ENCODE measurements around the gene EYA2.

- no peak for TF ChIP-seq CTCF (IDR thresholded peaks at IDR 0.05)
- TF ChIP-seq EZH2 (IDR thresholded peaks at IDR 0.05): no peak
- no peak for TF ChIP-seq EZH2phosphoT487 (IDR thresholded peaks at IDR 0.05)
Measured at GRCh38 chr20:46851746-46852145, 42.9 kb upstream of the EYA2 start.
